ENCODE measurements around the gene ABCA2. TPM values are rescaled to one million over a fixed set of nuclear protein-coding genes. Genes with fewer than 3 reads are reported as not detected.

The ABCA2 gene
- polyA plus RNA-seq, 1 donor (not counting 4 experiments of a cell fraction or from before 2014, with no cell fraction given), result 1.3 TPM

GRCh38 chr9:137008312-137008711 is 19.7 kb downstream of the ABCA2 start:
- no peak overlapping the region for H3K4me3 ChIP-seq (ENCODE audit: control insufficient read depth in 2 of 3, extremely low read depth in 1 of 3, insufficient read depth in 2 of 3, low read depth in 1 of 3, low read length in 3 of 3)
- no peak overlapping the region for H3K4me2 ChIP-seq (ENCODE audit: control insufficient read depth, extremely low read depth, insufficient read depth, low read depth, low read length)
- TF ChIP-seq, protein P1, sequence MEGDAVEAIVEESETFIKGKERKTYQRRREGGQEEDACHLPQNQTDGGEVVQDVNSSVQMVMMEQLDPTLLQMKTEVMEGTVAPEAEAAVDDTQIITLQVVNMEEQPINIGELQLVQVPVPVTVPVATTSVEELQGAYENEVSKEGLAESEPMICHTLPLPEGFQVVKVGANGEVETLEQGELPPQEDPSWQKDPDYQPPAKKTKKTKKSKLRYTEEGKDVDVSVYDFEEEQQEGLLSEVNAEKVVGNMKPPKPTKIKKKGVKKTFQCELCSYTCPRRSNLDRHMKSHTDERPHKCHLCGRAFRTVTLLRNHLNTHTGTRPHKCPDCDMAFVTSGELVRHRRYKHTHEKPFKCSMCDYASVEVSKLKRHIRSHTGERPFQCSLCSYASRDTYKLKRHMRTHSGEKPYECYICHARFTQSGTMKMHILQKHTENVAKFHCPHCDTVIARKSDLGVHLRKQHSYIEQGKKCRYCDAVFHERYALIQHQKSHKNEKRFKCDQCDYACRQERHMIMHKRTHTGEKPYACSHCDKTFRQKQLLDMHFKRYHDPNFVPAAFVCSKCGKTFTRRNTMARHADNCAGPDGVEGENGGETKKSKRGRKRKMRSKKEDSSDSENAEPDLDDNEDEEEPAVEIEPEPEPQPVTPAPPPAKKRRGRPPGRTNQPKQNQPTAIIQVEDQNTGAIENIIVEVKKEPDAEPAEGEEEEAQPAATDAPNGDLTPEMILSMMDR (optimal IDR thresholded peaks at IDR 0.05 in 1 of 3, IDR thresholded peaks at IDR 0.05 in 1 of 3, conservative IDR thresholded peaks at IDR 0.05 in 1 of 3; ENCODE audit: extremely low read depth in 1 of 3, insufficient read depth in 2 of 3, low read length in 3 of 3), result no peak
- no peak for TF ChIP-seq EZH2 (IDR thresholded peaks at IDR 0.05; ENCODE audit: low read length)
- H2AFZ ChIP-seq (ENCODE audit: control insufficient read depth, low read length), result no peak overlapping the region
- no peak overlapping the region for H3K9ac ChIP-seq (ENCODE audit: control insufficient read depth, extremely low read depth, insufficient read depth, low read length)
- no peaks in the 10 kb centered on the region for H4K20me1 ChIP-seq (ENCODE audit: control insufficient read depth, extremely low read depth, insufficient read depth, low read length)
- DNase-seq (ENCODE audit: low read depth, low spot score) (no peak), FAIRE-seq (no peak)
- no peak overlapping the region for H3K27ac ChIP-seq (ENCODE audit: control insufficient read depth, insufficient read depth, low read length)
- no peaks in the 10 kb centered on the region for H3K79me2 ChIP-seq (ENCODE audit: control insufficient read depth, insufficient read depth, low read length)
- no peaks in the 10 kb centered on the region for H3K9me3 ChIP-seq (ENCODE audit: control insufficient read depth, low read depth, low read length)
- dilution Hi-C loops (cut with MboI; ENCODE audit: extremely low pct_ligation_motif_present, low sequenced_read_pairs), result no loop called here
- H3K36me3 ChIP-seq (ENCODE audit: control insufficient read depth in 2 of 2, extremely low read depth in 1 of 2, insufficient read depth in 2 of 2, low read length in 2 of 2), result no peaks in the 10 kb centered on the region
- no peaks in the 10 kb centered on the region for H3K4me1 ChIP-seq (ENCODE audit: control insufficient read depth, extremely low read depth, insufficient read depth, low read length)
- H3K27me3 ChIP-seq (ENCODE audit: control insufficient read depth, extremely low read depth, insufficient read depth, low read length), result no peaks in the 10 kb centered on the region
- no peaks in the 10 kb centered on the region for H3K9me1 ChIP-seq (ENCODE audit: control insufficient read depth, extremely low read depth, insufficient read depth, low read length)

- TF ChIP-seq, protein P1 (optimal IDR thresholded peaks at IDR 0.05 in 1 of 3, IDR thresholded peaks at IDR 0.05 in 1 of 3, conservative IDR thresholded peaks at IDR 0.05 in 1 of 3; ENCODE audit: extremely low read depth in 1 of 3, insufficient read depth in 2 of 3, low read length in 3 of 3), result no peak
- TF ChIP-seq EZH2 (IDR thresholded peaks at IDR 0.05; ENCODE audit: low read length), result no peak
- Histone ChIP-seq H3K9me1 (ENCODE audit: control insufficient read depth, extremely low read depth, insufficient read depth, low read length) (no peaks in the 10 kb centered on the region), H3K4me3 (ENCODE audit: control insufficient read depth in 2 of 3, extremely low read depth in 1 of 3, insufficient read depth in 2 of 3, low read depth in 1 of 3, low read length in 3 of 3) (no peak overlapping the region), H4K20me1 (ENCODE audit: control insufficient read depth, extremely low read depth, insufficient read depth, low read length) (no peaks in the 10 kb centered on the region), H3K79me2 (ENCODE audit: control insufficient read depth, insufficient read depth, low read length) (no peaks in the 10 kb centered on the region), H3K4me1 (ENCODE audit: control insufficient read depth, extremely low read depth, insufficient read depth, low read length) (no peaks in the 10 kb centered on the region), H3K9ac (ENCODE audit: control insufficient read depth, extremely low read depth, insufficient read depth, low read length) (no peak overlapping the region), H3K27me3 (ENCODE audit: control insufficient read depth, extremely low read depth, insufficient read depth, low read length) (no peaks in the 10 kb centered on the region), H3K4me2 (ENCODE audit: control insufficient read depth, extremely low read depth, insufficient read depth, low read depth, low read length) (no peak overlapping the region), H3K36me3 (ENCODE audit: control insufficient read depth in 2 of 2, extremely low read depth in 1 of 2, insufficient read depth in 2 of 2, low read length in 2 of 2) (no peaks in the 10 kb centered on the region), H3K9me3 (ENCODE audit: control insufficient read depth, low read depth, low read length) (no peaks in the 10 kb centered on the region), H2AFZ (ENCODE audit: control insufficient read depth, low read length) (no peak overlapping the region), H3K27ac (ENCODE audit: control insufficient read depth, insufficient read depth, low read length) (no peak overlapping the region)
- dilution Hi-C loops (cut with MboI; ENCODE audit: extremely low pct_ligation_motif_present, low sequenced_read_pairs), result no loop called here
- DNase-seq (ENCODE audit: low read depth, low spot score) (no peak), FAIRE-seq (no peak)
Observed at GRCh38 chr9:137007816-137008270, 20.2 kb downstream of the ABCA2 start.

All from keratinocyte (primary cell).